Measurements from ENCODE around the gene STK32C. TPM values are rescaled to one million over a fixed set of nuclear protein-coding genes. Genes with fewer than 3 reads are reported as not detected.

STK32C gene
- total RNA-seq, 4 donors from 2014 or later: 3.7 to 13.9 (median 6.7) TPM

DNA sequence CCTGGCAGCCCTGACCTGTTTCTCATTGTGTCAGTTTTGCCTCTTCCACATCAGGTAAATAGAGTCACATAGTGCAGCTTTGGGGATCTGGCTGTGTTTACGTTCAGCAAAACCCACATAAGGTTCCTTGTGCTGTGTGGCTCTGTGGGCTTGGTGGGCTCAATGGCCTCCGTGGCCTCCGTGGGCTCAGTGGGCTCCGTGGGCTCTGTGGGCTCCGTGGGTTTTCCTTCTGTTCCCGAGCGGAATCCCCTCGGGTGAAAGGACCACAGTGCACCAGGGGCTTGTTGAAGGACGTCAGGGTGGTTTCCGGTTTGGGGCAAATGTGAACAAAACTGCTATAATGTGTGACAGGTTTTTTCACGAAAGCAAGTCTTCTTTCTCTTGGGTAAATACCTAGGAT, 133.5 kb downstream of the STK32C start:
- DNase-seq: no peak

GRCh38 chr10:132173185-132173584, 134.6 kb downstream of the STK32C start:
- Histone ChIP-seq H3K4me3 (no peak overlapping the region), H3K27ac (no peak overlapping the region), H3K36me3 (no peaks in the 10 kb centered on the region), H3K27me3 (peaks cover 4 to 13% (median 8%) of the 10 kb centered on the region in 3 donors), H3K9me3 (no peaks in the 10 kb centered on the region), H3K4me1 (no peaks in the 10 kb centered on the region)
- TF ChIP-seq, protein P1, sequence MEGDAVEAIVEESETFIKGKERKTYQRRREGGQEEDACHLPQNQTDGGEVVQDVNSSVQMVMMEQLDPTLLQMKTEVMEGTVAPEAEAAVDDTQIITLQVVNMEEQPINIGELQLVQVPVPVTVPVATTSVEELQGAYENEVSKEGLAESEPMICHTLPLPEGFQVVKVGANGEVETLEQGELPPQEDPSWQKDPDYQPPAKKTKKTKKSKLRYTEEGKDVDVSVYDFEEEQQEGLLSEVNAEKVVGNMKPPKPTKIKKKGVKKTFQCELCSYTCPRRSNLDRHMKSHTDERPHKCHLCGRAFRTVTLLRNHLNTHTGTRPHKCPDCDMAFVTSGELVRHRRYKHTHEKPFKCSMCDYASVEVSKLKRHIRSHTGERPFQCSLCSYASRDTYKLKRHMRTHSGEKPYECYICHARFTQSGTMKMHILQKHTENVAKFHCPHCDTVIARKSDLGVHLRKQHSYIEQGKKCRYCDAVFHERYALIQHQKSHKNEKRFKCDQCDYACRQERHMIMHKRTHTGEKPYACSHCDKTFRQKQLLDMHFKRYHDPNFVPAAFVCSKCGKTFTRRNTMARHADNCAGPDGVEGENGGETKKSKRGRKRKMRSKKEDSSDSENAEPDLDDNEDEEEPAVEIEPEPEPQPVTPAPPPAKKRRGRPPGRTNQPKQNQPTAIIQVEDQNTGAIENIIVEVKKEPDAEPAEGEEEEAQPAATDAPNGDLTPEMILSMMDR (IDR thresholded peaks at IDR 0.05 in 4 of 5, conservative IDR thresholded peaks at IDR 0.05 in 1 of 5): no peak
- TF ChIP-seq POLR2A (IDR thresholded peaks at IDR 0.05): no peak
- intact Hi-C loops (cut with DNase I; ENCODE audit: low total_unique reads) (no loop called here), in situ Hi-C loops (cut with MboI; ENCODE audit: low sequenced_read_pairs in 4 of 4) (no loop called here)
- DNase-seq: no peak
- ATAC-seq: no peak

More for the DNA sequence above, 133.5 kb downstream of the STK32C start:
- H3K27ac ChIP-seq: no peak overlapping the region
- intact Hi-C loops (cut with DNase I; ENCODE audit: low total_unique reads) (no loop called here), in situ Hi-C loops (cut with MboI; ENCODE audit: low sequenced_read_pairs in 4 of 4) (no loop called here)
- no peak for ATAC-seq
- no peak overlapping the region for H3K4me3 ChIP-seq
- peaks cover 7 to 14% (median 8%) of the 10 kb centered on the region in 3 donors for H3K27me3 ChIP-seq
- no peaks in the 10 kb centered on the region for H3K4me1 ChIP-seq
- no peaks in the 10 kb centered on the region for H3K9me3 ChIP-seq
- TF ChIP-seq POLR2A (IDR thresholded peaks at IDR 0.05): no peak
- TF ChIP-seq, protein P1 (IDR thresholded peaks at IDR 0.05 in 4 of 5, conservative IDR thresholded peaks at IDR 0.05 in 1 of 5): no peak
- H3K36me3 ChIP-seq: no peaks in the 10 kb centered on the region

DNA sequence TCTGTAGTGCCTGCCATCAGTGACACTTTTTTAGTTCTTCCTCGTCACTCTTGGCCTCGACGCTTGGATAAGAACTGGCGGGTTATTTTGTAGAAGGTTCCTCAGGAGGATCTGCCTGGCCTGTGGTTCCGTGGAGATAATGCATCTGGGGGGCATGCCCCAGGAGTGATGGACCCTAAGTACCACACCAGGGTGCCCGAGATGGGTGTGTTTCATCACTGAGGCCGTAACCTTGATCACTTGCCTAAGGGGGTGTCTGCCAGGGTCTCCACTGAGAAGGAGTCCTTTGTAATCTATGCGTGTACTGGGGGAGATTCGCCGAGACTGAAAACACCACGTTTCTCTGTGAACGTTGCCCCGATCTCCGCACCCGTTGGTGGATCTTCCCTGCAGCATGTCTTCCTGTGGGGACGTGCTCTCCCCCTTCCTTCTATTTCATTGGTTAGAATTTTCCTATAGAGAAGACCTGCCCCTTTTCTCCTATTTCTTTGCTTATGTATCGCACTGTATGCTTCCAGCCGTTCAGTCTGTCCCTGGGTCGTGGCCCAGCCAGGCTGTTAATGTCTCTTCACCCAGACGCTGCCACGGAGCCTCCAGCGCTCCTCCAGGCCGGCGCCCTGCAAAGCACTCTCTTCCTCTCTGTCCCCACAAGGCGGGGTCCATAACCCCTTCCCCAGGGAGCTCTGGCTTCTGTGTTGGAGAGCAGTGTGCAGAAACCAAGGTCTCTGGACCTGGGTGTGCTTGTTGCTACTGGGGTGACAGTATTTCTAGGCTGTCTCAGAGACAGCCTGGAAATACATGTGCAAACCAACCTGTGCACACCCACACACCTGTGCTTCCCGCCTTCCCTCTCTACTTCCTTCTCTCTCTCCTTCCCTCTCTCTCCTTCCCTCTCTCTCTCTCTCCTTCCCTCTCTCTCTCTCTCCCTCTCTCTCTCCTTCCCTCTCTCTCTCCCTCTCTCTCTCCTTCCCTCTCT, 135.4 kb downstream of the STK32C start:
- peaks cover 4 to 10% (median 8%) of the 10 kb centered on the region in 3 donors for H3K27me3 ChIP-seq
- in situ Hi-C loops (cut with MboI; ENCODE audit: low sequenced_read_pairs in 4 of 4) (no loop called here), intact Hi-C loops (cut with DNase I; ENCODE audit: low total_unique reads) (no loop called here)
- H3K4me3 ChIP-seq: no peak overlapping the region
- no peak overlapping the region for H3K27ac ChIP-seq
- no peak for DNase-seq
- H3K9me3 ChIP-seq: no peaks in the 10 kb centered on the region
- TF ChIP-seq, protein P1 (IDR thresholded peaks at IDR 0.05 in 4 of 5, conservative IDR thresholded peaks at IDR 0.05 in 1 of 5): no peak
- no peaks in the 10 kb centered on the region for H3K4me1 ChIP-seq
- ATAC-seq: no peak
- H3K36me3 ChIP-seq: no peaks in the 10 kb centered on the region

DNA sequence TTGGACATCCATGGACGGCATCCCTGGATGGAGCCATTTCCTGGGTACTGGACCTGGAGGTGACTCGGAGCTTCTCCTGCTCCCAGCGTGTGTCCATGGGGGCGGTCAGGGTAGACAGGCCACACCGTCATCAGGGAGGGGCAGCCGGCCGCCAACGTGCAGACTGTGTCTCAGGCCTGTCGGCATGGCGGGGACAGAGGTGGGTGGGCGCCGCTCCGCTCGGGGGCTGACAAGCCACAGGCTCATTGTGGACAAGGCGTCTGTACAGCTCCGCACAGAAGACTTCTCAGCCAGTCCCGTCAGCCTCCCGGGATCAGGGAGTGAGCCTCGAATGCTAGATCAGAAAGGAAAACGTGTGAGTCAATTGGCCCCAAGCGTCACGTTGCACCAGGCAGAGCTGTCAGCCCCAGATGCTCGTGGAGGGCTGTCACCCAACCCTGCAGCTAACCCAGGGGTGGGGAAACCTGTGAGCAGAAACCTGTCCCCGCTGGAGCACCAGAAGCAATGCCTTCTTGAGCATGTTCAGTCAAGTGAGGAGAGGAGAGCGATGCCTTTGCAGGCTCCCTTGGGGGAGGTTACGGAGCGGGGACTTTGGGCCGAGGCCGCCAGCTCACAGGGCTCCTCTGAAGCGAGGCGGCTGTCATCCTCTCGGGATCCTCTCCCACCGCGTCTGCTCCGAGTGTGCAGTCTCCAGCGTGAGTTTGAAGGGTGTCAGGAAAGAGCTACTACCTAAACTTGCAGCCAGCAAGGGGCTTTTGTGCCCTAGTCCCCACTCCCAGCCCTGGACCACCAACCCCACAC, 137.0 kb downstream of the STK32C start:
- no peaks in the 10 kb centered on the region for H3K4me1 ChIP-seq
- no peaks in the 10 kb centered on the region for H3K36me3 ChIP-seq
- intact Hi-C loops (cut with DNase I; ENCODE audit: low total_unique reads) (no loop called here), in situ Hi-C loops (cut with MboI; ENCODE audit: low sequenced_read_pairs in 4 of 4) (no loop called here)
- DNase-seq (no peak), ATAC-seq (no peak)
- no peaks in the 10 kb centered on the region for H3K27me3 ChIP-seq
- no peak for TF ChIP-seq POLR2A (IDR thresholded peaks at IDR 0.05)
- TF ChIP-seq, protein P1 (IDR thresholded peaks at IDR 0.05 in 4 of 5, conservative IDR thresholded peaks at IDR 0.05 in 1 of 5): no peak
- no peaks in the 10 kb centered on the region for H3K9me3 ChIP-seq
- no peak overlapping the region for H3K4me3 ChIP-seq
- no peak overlapping the region for H3K27ac ChIP-seq

All from gastrocnemius medialis (tissue), 4 donors.